Bronchial epithelial cell (primary cell): ENCODE results near the gene CEP250. TPM values are rescaled to one million over a fixed set of nuclear protein-coding genes. Genes with fewer than 3 reads are reported as not detected.

Experiments
- DNase-seq: peaks from one replicate; pipeline ENCODE4 v3.0.0-alpha.2; 2010; ENCODE audit warnings: low read depth
- FAIRE-seq: peaks from 2 replicates; lab custom pipeline; 2011; peaks lifted over from hg19 to GRCh38; lab: Jason Lieb, UNC
- H3K27me3 ChIP-seq: 2 replicates; pipeline ENCODE4 v1.5.1; 2011; ENCODE audit warnings: low read length; ENCODE audit not compliant: control insufficient read depth, insufficient read depth
- H3K36me3 ChIP-seq: 2 replicates; pipeline ENCODE4 v1.5.1; 2011; ENCODE audit warnings: low read length; ENCODE audit not compliant: control insufficient read depth, insufficient read depth
- H3K4me3 ChIP-seq: 2 replicates; pipeline ENCODE4 v1.5.1; 2011; ENCODE audit warnings: mild to moderate bottlenecking, low read depth, low read length, control low read depth
- CTCF ChIP-seq: IDR thresholded peaks from 2 replicates; pipeline ENCODE4 v1.5.1; 2011; ENCODE audit warnings: mild to moderate bottlenecking, moderate library complexity, low read length, control low read depth, inconsistent platforms; ENCODE audit not compliant: insufficient read depth, severe bottlenecking
- total RNA-seq: library from RNA; depleted of rRNA; stranded (reverse); fragments of >200 nt; gene quantifications from 2 replicates; pipeline ENCODE4 v1.2.1, GENCODE V29; 2014

The CEP250 gene
- total RNA-seq, 1 donor from 2014 or later: 15.0 TPM

- no peaks in the 10 kb centered on the region for H3K36me3 ChIP-seq
These were observed 68.0 kb downstream of the CEP250 start for GRCh38 chr20:35523298-35523888.

GRCh38 chr20:35525639-35526038 lies 70.2 kb downstream of the CEP250 start:
- Histone ChIP-seq H3K36me3 (no peaks in the 10 kb centered on the region), H3K27me3 (no peaks in the 10 kb centered on the region), H3K4me3 (no peak overlapping the region)
- no peak for DNase-seq
- no peak for TF ChIP-seq CTCF
- no peak for FAIRE-seq

More at GRCh38 chr20:35523298-35523888, 68.0 kb downstream of the CEP250 start:
- DNase-seq (peak; percentile 12), FAIRE-seq (no peak)
- Histone ChIP-seq H3K27me3 (no peaks in the 10 kb centered on the region), H3K4me3 (no peak overlapping the region)
- TF ChIP-seq CTCF: peak; percentile 52

GRCh38 chr20:35527122-35527769 lies 71.8 kb downstream of the CEP250 start:
- FAIRE-seq (no peak), DNase-seq (no peak)
- no peak for TF ChIP-seq CTCF
- Histone ChIP-seq H3K36me3 (no peaks in the 10 kb centered on the region), H3K27me3 (no peaks in the 10 kb centered on the region), H3K4me3 (no peak overlapping the region)

- no peaks in the 10 kb centered on the region for H3K36me3 ChIP-seq
- H3K4me3 ChIP-seq: no peak within 1 kb of the TSS
- H3K27me3 ChIP-seq: no peaks in the 10 kb centered on the region
- TF ChIP-seq CTCF: no peak
- no peak for FAIRE-seq
- no peak for DNase-seq
These were observed 74.2 kb downstream of the CEP250 start, which contains the start of gene C20orf173 for GRCh38 chr20:35529552-35529951. Gene C20orf173, minus strand, starts transcription at chr20:35529652. Its CDS starts 279 bp downstream, at chr20:35529373.

GRCh38 chr20:35539756-35540212 lies 84.4 kb downstream of the CEP250 start:
- DNase-seq: peak; percentile 72
- FAIRE-seq: no peak
- TF ChIP-seq CTCF: no peak
- peaks cover 8% of the 10 kb centered on the region for H3K36me3 ChIP-seq
- H3K4me3 ChIP-seq: no peak overlapping the region
- H3K27me3 ChIP-seq: no peaks in the 10 kb centered on the region
